ENCODE results near the gene SRD5A3.

SRD5A3 gene

DNA sequence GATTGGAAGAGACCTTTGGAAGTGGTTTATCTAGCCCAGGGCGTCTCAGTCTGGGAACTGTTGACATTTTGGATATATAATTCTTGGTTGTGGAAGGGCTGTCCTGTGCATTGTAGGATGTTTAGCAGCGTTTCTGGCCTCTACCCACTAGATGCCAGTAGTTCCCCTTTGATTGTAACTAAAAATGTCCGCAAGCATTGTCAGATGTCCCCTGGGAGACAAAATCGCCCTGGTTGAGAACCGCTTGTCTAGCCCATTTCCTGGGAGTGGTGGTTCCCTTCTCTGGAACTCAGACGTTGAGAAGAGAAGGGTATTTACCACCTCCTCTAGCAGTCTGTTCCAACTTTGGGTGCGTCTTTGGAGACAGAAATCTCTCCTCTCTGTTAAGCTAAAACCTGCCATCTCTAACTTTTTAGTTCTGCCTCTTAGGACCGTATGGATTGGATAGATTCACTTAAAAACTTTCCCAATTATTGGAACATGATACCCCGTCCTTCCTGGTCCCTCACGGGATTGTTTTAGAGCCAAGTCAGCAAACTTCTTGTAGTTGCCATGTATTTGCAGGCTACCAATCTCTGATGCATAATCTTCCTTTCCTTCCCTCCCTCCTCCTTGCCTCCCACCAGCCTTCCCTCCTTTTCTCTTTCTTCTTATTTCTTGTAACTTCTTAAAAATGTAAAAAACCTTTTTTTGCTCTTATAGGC, 63.6 kb downstream of the SRD5A3 start:
- peak; percentile 94 for DNase-seq (ENCODE audit: low read depth)
- peak overlapping the region; percentile 29 for H3K4me3 ChIP-seq (ENCODE audit: low read depth, low read length)
- TF ChIP-seq POLR2A (IDR thresholded peaks at IDR 0.05; ENCODE audit: extremely low read depth, insufficient read length) = no peak
- TF ChIP-seq, protein P1, sequence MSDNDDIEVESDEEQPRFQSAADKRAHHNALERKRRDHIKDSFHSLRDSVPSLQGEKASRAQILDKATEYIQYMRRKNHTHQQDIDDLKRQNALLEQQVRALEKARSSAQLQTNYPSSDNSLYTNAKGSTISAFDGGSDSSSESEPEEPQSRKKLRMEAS (IDR thresholded peaks at IDR 0.05; ENCODE audit: low read depth, low read length) = no peak
- peak; percentile 83 for TF ChIP-seq CTCF (IDR thresholded peaks at IDR 0.05; ENCODE audit: low read depth, low read length)
- no peak for TF ChIP-seq MYC (IDR thresholded peaks at IDR 0.05; ENCODE audit: low read depth, low read length)

DNA sequence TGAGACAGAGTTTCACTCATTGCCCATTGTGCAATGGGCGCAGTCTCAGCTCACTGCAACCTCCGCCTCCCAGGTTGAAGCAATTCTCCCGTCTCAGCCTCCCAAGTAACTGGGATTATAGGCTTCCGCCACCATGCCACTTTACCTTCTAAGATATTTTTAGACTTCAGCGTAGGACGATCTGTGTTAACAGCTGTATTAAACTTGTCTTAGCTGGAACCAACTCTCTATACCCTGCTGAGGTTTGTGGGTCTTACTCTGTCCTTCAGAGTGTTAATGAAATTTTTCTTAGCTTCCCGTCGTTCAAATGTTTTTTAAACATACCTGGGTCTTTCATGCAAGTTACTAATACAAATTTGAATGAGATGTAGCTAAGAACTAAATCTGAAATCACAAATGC, 64.4 kb downstream of the SRD5A3 start:
- DNase-seq (ENCODE audit: low read depth) = no peak
- no peak overlapping the region for H3K4me3 ChIP-seq (ENCODE audit: low read depth, low read length)
- TF ChIP-seq POLR2A (IDR thresholded peaks at IDR 0.05; ENCODE audit: extremely low read depth, insufficient read length) (no peak), CTCF (IDR thresholded peaks at IDR 0.05; ENCODE audit: low read depth, low read length) (no peak), MYC (IDR thresholded peaks at IDR 0.05; ENCODE audit: low read depth, low read length) (no peak)
- TF ChIP-seq, protein P1 (IDR thresholded peaks at IDR 0.05; ENCODE audit: low read depth, low read length) = no peak

- DNase-seq (ENCODE audit: low read depth) = no peak
- H3K4me3 ChIP-seq (ENCODE audit: low read depth, low read length) = no peak overlapping the region
- no peak for TF ChIP-seq MYC (IDR thresholded peaks at IDR 0.05; ENCODE audit: low read depth, low read length)
- TF ChIP-seq, protein P1 (IDR thresholded peaks at IDR 0.05; ENCODE audit: low read depth, low read length) = no peak
- no peak for TF ChIP-seq POLR2A (IDR thresholded peaks at IDR 0.05; ENCODE audit: extremely low read depth, insufficient read length)
Observed at GRCh38 chr4:55411621-55412020, 65.6 kb downstream of the SRD5A3 start.

GRCh38 chr4:55416176-55416575, 70.1 kb downstream of the SRD5A3 start:
- DNase-seq (ENCODE audit: low read depth) = no peak
- no peak overlapping the region for H3K4me3 ChIP-seq (ENCODE audit: low read depth, low read length)
- TF ChIP-seq POLR2A (IDR thresholded peaks at IDR 0.05; ENCODE audit: extremely low read depth, insufficient read length) = no peak
